Tibial artery (tissue), 4 donors: ENCODE measurements around the gene UBA52.
A peak's percentile ranks its signal among the peaks of the same experiment; 100 is the strongest.

Experiments
- DNase-seq, 2 donors: peaks; one replicate each; pipeline ENCODE4 v3.0.0-alpha.2; 2019
- H3K27ac ChIP-seq, 2 donors: fragments of 200-600 bp; sonication (generic) in 1 of 2; 1 replicate in 1 of 2; 2 replicates in 1 of 2; pipeline ENCODE4 v1.5.1; 2018 to 2019; ENCODE audit warnings: mild to moderate bottlenecking in 1 of 2
- H3K27me3 ChIP-seq, 2 donors: fragments of 200-600 bp; sonication (generic) in 1 of 2; one replicate each; pipeline versions ENCODE4 v1.5.1 to v1.6.0; 2016 to 2019
- H3K36me3 ChIP-seq, 3 donors: fragments of 200-600 bp; sonication (generic) in 2 of 3; one replicate each; pipeline ENCODE4 v1.5.1; 2016 to 2019; ENCODE audit warnings: mild to moderate bottlenecking in 2 of 3
- H3K4me1 ChIP-seq, 4 donors: fragments of 200-600 bp; sonication (generic) in 2 of 4; 1 replicate in 3 of 4; 2 replicates in 1 of 4; pipeline ENCODE4 v1.5.1; 2016 to 2019
- H3K4me3 ChIP-seq, 2 donors: fragments of 200-600 bp; sonication (generic) in 1 of 2; 1 replicate in 1 of 2; 2 replicates in 1 of 2; pipeline ENCODE4 v1.5.1; 2018 to 2019; ENCODE audit warnings: mild to moderate bottlenecking in 2 of 2
- H3K9me3 ChIP-seq, 3 donors: fragments of 200-600 bp; sonication (generic) in 1 of 3; one replicate each; pipeline ENCODE4 v1.5.1; 2016 to 2019
- intact Hi-C: fragments of 100-400 bp; cut with DNase I; formaldehyde crosslinking; loops from one replicate; pipeline ENCODE4 v1.15.0; 2023; ENCODE audit warnings: low total_unique reads
- TF ChIP-seq, protein P1 (sequence below), 2 experiments: fragments of 200-600 bp in 1 of 2; fragments of 450-650 bp in 1 of 2; IDR thresholded peaks; one replicate each; pipeline ENCODE4 v1.5.1; 2017 to 2019; ENCODE audit warnings: antibody characterized with exemption in 2 of 2, mild to moderate bottlenecking in 1 of 2, moderate library complexity in 1 of 2

UBA52 gene

DNA sequence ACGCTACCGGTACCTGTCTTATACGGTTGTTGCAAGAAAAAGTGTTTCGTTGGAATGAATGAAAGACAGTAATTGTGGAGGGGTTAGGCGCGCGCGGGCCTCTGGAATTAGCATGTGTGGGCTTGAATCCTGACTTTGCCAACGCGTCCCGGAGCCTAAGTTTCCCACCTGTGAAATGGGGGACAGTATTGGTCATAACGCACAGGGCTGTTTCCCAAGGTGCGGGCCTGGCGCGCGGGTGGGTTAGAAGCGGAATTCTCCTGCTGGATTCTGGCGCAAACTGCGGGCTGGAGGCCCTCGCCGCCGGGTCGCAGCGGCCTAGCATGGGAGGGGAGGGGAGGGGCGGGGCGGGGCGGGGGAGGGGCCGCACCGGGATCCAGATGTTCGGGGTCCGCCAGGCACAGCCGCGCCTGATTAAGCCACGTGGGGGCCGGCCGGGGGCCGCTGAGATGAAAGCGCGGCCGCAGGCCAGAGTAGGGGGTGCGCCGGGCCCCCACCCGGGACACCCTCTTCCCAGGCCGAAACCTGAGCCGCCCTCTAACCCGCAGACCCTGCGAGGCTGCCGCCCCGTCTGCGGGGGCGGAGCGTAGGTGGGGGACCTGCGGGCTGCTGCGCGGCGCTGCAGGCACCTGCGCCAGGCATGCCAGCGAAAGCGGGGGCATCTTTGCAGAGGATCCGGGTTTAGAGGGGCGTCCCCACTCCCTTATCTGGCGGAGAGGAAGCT, 39.8 kb downstream of the UBA52 start:
- intact Hi-C loops: no loop called here
- peaks cover 10 to 95% of the 10 kb centered on the region in 2 donors for H3K27me3 ChIP-seq
- TF ChIP-seq, protein P1, sequence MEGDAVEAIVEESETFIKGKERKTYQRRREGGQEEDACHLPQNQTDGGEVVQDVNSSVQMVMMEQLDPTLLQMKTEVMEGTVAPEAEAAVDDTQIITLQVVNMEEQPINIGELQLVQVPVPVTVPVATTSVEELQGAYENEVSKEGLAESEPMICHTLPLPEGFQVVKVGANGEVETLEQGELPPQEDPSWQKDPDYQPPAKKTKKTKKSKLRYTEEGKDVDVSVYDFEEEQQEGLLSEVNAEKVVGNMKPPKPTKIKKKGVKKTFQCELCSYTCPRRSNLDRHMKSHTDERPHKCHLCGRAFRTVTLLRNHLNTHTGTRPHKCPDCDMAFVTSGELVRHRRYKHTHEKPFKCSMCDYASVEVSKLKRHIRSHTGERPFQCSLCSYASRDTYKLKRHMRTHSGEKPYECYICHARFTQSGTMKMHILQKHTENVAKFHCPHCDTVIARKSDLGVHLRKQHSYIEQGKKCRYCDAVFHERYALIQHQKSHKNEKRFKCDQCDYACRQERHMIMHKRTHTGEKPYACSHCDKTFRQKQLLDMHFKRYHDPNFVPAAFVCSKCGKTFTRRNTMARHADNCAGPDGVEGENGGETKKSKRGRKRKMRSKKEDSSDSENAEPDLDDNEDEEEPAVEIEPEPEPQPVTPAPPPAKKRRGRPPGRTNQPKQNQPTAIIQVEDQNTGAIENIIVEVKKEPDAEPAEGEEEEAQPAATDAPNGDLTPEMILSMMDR (IDR thresholded peaks at IDR 0.05): no peak
- H3K27ac ChIP-seq: no peak overlapping the region
- peaks cover 0 to 45% (median 36%) of the 10 kb centered on the region in 4 donors for H3K4me1 ChIP-seq
- H3K9me3 ChIP-seq: no peaks in the 10 kb centered on the region
- no peak for DNase-seq
- H3K4me3 ChIP-seq: peak overlapping the region in 1 of 2 donors; percentile 54
- H3K36me3 ChIP-seq: no peaks in the 10 kb centered on the region

DNA sequence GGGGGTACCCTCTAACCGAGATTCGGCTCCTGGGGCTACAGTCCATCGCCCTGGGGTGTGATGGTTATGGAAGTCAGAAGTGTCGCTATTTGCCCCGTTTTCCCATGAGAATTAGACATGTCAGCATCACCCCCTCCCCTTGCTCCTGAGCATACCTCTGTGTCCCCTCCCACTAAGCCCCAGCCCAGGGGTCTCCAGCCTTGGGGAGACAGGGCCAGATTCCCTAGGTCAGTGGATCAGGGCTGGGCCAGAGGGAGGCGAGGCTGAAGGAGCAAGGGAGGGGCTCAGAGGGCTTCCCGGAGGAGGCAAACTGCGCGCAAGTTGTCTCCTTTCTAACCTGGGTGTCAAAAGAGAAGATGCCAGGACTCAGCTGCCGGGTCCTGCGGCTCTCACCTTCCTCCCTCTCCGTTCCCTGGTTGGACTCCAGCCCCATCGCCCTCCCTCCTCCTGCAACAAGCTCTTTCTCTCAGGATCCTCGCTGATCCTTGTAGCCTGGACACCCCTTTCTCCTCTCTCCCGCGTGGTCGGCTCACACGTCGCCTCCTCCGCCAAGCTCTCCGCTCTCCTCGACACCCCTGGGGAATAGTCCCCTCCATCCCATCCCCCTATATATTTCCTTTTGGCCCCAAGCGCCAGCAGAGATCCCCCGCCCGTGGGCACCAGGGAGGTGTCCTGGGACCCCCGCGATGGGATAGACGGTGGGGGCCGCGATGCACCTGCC, 40.6 kb downstream of the UBA52 start:
- Histone ChIP-seq H3K36me3 (no peaks in the 10 kb centered on the region), H3K4me1 (peaks cover 0 to 41% (median 31%) of the 10 kb centered on the region in 4 donors), H3K4me3 (peak overlapping the region; percentile 38 to 54), H3K27ac (no peak overlapping the region), H3K9me3 (no peaks in the 10 kb centered on the region), H3K27me3 (peaks cover 10 to 98% of the 10 kb centered on the region in 2 donors)
- intact Hi-C loops: no loop called here
- DNase-seq: no peak
- TF ChIP-seq, protein P1 (IDR thresholded peaks at IDR 0.05): no peak

- DNase-seq: no peak
- H3K36me3 ChIP-seq: no peaks in the 10 kb centered on the region
- TF ChIP-seq, protein P1 (IDR thresholded peaks at IDR 0.05): no peak
- H3K9me3 ChIP-seq: no peaks in the 10 kb centered on the region
- intact Hi-C loops: no loop called here
- peak within 1 kb of the TSS; percentile 38 to 54 for H3K4me3 ChIP-seq
- no peak within 1 kb of the TSS for H3K27ac ChIP-seq
- H3K27me3 ChIP-seq: peaks cover 10 to 98% of the 10 kb centered on the region in 2 donors
- peaks cover 0 to 33% (median 24%) of the 10 kb centered on the region in 4 donors for H3K4me1 ChIP-seq
Observed at GRCh38 chr19:18612772-18613588, 41.3 kb downstream of the UBA52 start, which contains the start of gene TMEM59L. TSS of gene TMEM59L (plus strand) at chr19:18612870. CDS start at chr19:18612959, 89 bp downstream.

DNA sequence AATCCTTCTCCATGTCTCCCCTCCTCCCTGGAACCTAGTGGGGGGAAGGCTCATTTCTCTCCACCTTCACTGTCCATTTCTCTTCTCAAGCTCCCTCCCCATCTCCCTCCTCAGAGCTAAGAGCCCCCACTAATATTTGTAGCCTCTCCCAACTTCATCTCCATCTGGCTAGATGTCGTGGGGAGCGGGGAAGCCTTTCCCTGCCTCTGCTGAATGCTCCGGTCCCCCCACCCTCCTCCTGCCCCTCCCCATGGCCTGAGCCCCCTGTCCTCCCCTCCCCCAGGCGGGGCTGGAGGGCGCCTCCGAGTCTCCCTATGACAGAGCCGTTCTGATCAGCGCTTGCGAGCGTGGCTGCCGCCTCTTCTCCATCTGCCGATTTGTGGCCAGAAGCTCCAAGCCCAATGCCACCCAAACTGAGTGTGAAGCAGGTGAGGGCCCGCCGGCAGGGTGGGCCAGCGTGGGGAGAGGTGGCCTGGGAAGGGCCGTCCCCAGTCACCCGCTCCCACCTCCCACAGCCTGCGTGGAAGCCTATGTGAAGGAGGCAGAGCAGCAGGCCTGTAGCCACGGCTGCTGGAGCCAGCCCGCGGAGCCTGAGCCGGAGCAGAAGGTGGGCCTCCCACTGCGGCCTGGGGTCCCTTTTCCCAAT, 42.1 kb downstream of the UBA52 start:
- TF ChIP-seq, protein P1 (IDR thresholded peaks at IDR 0.05): no peak
- Histone ChIP-seq H3K9me3 (no peaks in the 10 kb centered on the region), H3K27me3 (peaks cover 10 to 95% of the 10 kb centered on the region in 2 donors), H3K4me1 (peaks cover 0 to 32% (median 24%) of the 10 kb centered on the region in 4 donors), H3K27ac (no peak overlapping the region), H3K4me3 (no peak overlapping the region), H3K36me3 (no peaks in the 10 kb centered on the region)
- intact Hi-C loops: no loop called here
- DNase-seq: no peak

DNA sequence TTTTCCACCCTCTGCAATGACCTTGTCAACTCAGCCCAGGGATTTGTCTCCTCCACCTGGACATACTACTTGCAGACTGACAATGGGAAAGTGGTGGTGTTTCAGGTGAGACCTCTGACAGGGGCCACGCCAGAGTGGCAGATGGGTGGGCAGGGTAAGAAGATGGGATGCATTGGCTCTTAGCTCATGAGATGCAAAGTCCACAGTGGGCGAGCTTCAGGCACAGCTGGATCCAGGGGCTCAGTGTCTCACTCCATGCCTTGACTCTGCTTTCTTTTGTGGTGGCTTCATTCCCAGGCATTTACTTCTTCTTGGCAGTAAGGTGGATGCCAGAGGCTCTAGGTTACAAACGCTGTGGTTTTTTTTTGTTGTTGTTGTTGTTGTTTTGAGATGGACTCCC, 44.4 kb downstream of the UBA52 start:
- peaks cover 0 to 26% (median 21%) of the 10 kb centered on the region in 4 donors for H3K4me1 ChIP-seq
- intact Hi-C loops: no loop called here
- DNase-seq: no peak
- no peaks in the 10 kb centered on the region for H3K9me3 ChIP-seq
- no peaks in the 10 kb centered on the region for H3K36me3 ChIP-seq
- H3K4me3 ChIP-seq: no peak overlapping the region
- TF ChIP-seq, protein P1 (IDR thresholded peaks at IDR 0.05): no peak
- peaks cover 6 to 82% of the 10 kb centered on the region in 2 donors for H3K27me3 ChIP-seq
- no peak overlapping the region for H3K27ac ChIP-seq
